Brain microvascular endothelial cell (primary cell): ENCODE data around the gene DCD.

ENCODE experiments used
- DNase-seq: peaks from one replicate; pipeline ENCODE4 v3.0.0-alpha.2; 2020
- H3K27ac ChIP-seq: fragments of 250-450 bp; sonication (Bioruptor Pico); 2 replicates; pipeline ENCODE4 v1.5.1; 2020; ENCODE audit warnings: mild to moderate bottlenecking, moderate library complexity
- H3K27me3 ChIP-seq: fragments of 250-450 bp; sonication (Bioruptor Pico); replicated peaks from 2 replicates; pipeline ENCODE4 v1.5.1; 2020; ENCODE audit warnings: mild to moderate bottlenecking
- H3K36me3 ChIP-seq: fragments of 250-450 bp; sonication (Bioruptor Pico); replicated peaks from 2 replicates; pipeline ENCODE4 v1.5.1; 2020; ENCODE audit warnings: mild to moderate bottlenecking
- H3K4me3 ChIP-seq: 2 replicates; pipeline ENCODE4 v1.5.1; 2011; ENCODE audit warnings: low read depth, mild to moderate bottlenecking, control low read depth, low read length, moderate library complexity
- in situ Hi-C: cut with HindIII; loops from 2 replicates; pipeline ENCODE4 v1.10.0; 2017; ENCODE audit warnings: low sequenced_read_pairs, low pct_ligation_motif_present
- TF ChIP-seq, protein P1 (sequence below): IDR thresholded peaks from 2 replicates; pipeline ENCODE4 v1.5.1; 2011; ENCODE audit warnings: low read depth, mild to moderate bottlenecking, moderate library complexity, low read length, control low read depth, inconsistent platforms; ENCODE audit errors: missing control alignments

Gene DCD

DNA sequence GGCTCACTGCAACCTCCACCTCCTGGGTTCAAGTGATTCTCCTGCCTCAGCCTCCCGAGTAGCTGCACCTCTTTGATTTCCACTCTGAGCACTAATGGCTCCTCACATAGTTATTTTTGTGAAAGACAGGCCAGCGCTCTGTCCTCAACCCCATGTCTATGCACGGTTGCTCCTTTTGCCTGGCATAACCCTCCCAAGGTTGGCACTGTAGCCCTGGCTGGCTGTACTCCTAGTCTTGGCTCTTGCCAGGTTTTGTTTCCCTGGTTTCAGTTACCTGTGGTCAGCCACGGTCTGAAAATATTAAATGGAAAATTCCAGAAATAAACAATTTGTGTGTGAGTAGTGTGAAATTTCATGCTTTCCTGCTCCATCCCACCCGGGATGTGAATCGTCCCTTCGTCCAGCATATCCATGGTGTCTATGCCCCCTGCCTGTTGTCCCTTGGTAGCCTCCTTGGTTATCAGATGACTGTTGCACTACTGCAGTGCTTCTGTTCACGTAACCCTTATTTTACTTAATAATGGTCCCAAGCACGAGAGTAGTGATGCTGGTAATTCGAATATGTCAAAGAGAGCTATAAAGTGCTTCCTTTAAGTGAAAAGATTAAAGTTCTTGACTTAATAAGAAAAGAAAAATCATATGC lies 12.3 kb upstream of the DCD start:
- Histone ChIP-seq H3K4me3 (no peak overlapping the region), H3K27me3 (no peaks in the 10 kb centered on the region), H3K36me3 (no peaks in the 10 kb centered on the region), H3K27ac (no peak overlapping the region)
- TF ChIP-seq, protein P1, sequence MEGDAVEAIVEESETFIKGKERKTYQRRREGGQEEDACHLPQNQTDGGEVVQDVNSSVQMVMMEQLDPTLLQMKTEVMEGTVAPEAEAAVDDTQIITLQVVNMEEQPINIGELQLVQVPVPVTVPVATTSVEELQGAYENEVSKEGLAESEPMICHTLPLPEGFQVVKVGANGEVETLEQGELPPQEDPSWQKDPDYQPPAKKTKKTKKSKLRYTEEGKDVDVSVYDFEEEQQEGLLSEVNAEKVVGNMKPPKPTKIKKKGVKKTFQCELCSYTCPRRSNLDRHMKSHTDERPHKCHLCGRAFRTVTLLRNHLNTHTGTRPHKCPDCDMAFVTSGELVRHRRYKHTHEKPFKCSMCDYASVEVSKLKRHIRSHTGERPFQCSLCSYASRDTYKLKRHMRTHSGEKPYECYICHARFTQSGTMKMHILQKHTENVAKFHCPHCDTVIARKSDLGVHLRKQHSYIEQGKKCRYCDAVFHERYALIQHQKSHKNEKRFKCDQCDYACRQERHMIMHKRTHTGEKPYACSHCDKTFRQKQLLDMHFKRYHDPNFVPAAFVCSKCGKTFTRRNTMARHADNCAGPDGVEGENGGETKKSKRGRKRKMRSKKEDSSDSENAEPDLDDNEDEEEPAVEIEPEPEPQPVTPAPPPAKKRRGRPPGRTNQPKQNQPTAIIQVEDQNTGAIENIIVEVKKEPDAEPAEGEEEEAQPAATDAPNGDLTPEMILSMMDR, result no peak
- in situ Hi-C loops, result no loop called here
- DNase-seq, result no peak

DNA sequence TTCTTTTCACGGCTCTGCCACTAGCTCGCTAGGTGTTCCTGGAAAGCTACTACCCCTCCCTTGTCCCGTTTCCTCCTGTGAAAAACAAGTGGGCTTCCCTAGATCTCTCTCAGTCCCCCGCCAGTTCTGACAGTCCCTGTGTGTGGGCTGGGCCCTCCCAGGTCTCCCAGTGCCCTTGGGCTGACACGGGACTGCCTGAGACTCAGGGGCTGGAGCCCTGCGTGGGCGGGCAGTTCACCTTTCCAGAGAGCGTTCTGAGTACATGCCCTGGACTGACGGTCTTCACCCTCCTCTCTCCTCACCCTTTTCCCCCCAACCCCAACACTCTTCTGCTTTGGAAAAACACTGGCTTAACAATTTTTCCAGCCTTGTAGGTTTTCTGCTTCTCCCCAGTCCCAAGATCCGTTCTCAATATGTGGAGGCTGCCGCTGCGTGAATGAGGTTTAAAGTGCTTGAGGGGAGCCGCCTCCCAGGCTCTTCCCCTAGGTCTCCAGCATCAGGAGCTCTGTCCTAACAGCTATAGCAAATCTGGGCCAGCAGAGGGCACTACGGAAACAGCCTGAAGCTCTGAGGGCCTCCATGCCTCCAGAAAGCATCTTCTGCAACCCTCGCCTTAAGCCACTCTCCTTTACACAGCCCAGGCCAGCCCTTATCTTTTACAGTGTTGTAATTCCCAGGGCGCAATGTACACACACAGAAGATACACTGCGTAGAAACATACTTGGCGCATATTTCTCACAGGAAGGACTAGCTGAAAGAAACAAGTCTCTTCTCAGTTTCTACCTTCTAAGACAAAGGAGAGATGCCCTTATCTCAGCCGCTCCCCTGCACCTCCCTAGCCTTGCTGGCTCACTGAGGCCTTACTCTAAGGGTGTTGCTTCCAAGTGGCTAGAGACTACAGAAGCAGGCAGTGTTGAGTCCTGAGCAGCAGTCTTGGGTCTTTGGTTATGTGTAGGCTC lies 10.4 kb upstream of the DCD start:
- peak; percentile 34 for DNase-seq
- Histone ChIP-seq H3K4me3 (no peak overlapping the region), H3K27me3 (no peaks in the 10 kb centered on the region), H3K27ac (no peak overlapping the region), H3K36me3 (no peaks in the 10 kb centered on the region)
- in situ Hi-C loops, result no loop called here
- TF ChIP-seq, protein P1, result peak; percentile 72

DNA sequence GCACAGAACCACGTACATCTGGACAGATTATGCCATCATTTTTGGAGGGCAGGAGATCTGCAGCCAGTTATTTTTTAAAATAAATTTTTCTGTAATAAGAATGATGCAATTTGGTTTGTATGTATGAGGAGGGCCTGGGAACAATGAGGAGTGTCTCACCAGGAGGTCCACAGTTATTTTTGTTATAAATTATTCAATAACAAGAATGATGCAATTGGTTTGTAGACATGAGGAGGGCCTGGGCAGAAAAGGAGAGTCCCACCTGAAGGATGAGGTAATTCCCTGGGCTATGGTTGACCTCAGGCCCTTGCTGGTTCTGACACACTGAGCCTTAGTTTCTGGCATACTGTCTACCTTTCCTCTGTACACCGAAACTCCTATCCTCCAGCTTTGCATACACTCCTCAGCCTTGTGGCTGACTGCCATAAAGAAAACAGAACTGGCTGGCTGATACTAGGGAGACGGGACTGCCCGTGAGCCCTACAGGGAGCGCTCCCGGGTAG lies 9.0 kb upstream of the DCD start:
- Histone ChIP-seq H3K27me3 (no peaks in the 10 kb centered on the region), H3K36me3 (no peaks in the 10 kb centered on the region), H3K4me3 (no peak overlapping the region), H3K27ac (no peak overlapping the region)
- DNase-seq, result no peak
- in situ Hi-C loops, result no loop called here
- TF ChIP-seq, protein P1, result no peak

DNA sequence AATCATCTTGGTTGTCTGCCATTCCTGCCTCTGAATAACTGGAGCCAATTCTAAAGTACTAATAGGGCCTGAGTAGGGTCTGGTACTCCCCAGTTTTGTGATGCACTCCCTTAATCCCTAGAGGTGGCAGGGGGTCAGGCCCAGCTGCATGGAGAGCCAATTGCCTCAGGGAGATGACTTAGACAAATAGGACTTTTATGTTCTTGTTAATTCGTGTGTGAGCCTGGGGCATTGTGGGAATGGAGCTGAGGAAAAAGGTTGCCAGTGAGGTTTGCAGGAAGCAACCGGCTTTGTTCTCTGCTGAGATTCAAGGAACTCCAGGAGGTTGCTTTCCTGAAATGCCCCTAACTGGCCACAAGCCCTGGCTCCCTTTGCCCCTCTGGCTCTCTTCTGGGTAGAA lies 6.8 kb upstream of the DCD start:
- Histone ChIP-seq H3K4me3 (no peak overlapping the region), H3K36me3 (no peaks in the 10 kb centered on the region), H3K27ac (no peak overlapping the region), H3K27me3 (no peaks in the 10 kb centered on the region)
- in situ Hi-C loops, result no loop called here
- DNase-seq, result no peak
- TF ChIP-seq, protein P1, result no peak

DNA sequence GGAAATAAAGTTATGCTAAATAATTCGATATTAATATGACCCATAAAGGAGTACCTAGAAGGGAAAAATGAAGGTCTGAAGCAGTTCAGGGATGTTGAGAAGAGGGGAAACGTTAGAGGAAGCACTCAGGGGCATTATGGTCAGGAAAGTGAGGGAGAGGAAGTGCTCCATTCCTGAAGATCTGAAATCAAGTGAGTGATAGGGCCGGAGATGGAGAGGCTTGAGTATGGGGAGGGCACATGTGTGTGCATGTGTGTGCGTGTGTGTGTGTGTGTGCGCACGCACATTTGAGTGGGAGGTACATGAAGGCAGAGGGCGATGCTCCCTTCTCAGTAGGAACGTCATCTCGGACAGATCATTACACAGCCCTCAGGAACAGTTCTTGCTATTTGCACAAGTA lies 4.9 kb upstream of the DCD start:
- H3K4me3 ChIP-seq, result no peak overlapping the region
- no peak for DNase-seq
- in situ Hi-C loops, result no loop called here

More for the DNA sequence above, 4.9 kb upstream of the DCD start:
- Histone ChIP-seq H3K36me3 (no peaks in the 10 kb centered on the region), H3K27ac (no peak overlapping the region), H3K27me3 (no peaks in the 10 kb centered on the region)
- TF ChIP-seq, protein P1, result no peak
